ENCODE results near the gene KCND1.

Gene KCND1

DNA sequence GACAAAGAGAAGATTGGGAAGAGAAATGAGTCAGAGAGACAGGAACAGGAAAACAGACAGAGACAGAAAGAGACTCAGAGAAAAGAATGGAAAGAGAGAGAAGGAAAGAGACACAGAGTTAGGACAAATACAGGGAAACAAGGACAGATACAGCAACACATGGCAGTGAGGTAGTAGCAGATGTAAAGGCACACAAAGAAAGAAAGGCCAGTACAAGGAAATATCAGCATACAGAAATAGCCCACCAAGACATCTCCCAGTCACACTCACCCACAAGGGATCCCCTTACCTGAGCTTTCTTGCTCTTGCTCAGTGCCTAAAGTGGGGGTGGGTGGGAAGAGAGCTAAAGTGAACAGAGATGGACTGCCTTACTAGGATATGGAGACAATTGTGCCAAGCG, 26.2 kb upstream of the KCND1 start:
- Histone ChIP-seq H3K4me3 (ENCODE audit: low read depth, low read length, poor library complexity, severe bottlenecking) (no peak overlapping the region), H2AFZ (ENCODE audit: low read length) (no peak overlapping the region), H4K20me1 (ENCODE audit: insufficient read depth, low read length) (no peaks in the 10 kb centered on the region), H3K36me3 (ENCODE audit: insufficient read depth, low read length) (peaks cover 53% of the 10 kb centered on the region), H3K4me1 (ENCODE audit: insufficient read depth, low read length, severe bottlenecking) (peaks cover 13% of the 10 kb centered on the region), H3K27me3 (ENCODE audit: insufficient read depth, low read length) (no peaks in the 10 kb centered on the region), H3K4me2 (ENCODE audit: low read length) (no peak overlapping the region), H3K9me3 (ENCODE audit: low read length) (no peaks in the 10 kb centered on the region), H3K9me2 (ENCODE audit: low read depth, low read length) (no peaks in the 10 kb centered on the region), H3K9ac (ENCODE audit: low read length) (no peak overlapping the region), H3F3A (ENCODE audit: insufficient read depth, low read length) (no peaks in the 10 kb centered on the region), H3K79me2 (ENCODE audit: insufficient read depth, low read length) (no peaks in the 10 kb centered on the region), H3K27ac (ENCODE audit: low read depth, low read length, poor library complexity, severe bottlenecking) (no peak overlapping the region)
- no peak for TF ChIP-seq EZH2 (IDR thresholded peaks at IDR 0.05; ENCODE audit: borderline replicate concordance, low read length)
- TF ChIP-seq, protein P1, sequence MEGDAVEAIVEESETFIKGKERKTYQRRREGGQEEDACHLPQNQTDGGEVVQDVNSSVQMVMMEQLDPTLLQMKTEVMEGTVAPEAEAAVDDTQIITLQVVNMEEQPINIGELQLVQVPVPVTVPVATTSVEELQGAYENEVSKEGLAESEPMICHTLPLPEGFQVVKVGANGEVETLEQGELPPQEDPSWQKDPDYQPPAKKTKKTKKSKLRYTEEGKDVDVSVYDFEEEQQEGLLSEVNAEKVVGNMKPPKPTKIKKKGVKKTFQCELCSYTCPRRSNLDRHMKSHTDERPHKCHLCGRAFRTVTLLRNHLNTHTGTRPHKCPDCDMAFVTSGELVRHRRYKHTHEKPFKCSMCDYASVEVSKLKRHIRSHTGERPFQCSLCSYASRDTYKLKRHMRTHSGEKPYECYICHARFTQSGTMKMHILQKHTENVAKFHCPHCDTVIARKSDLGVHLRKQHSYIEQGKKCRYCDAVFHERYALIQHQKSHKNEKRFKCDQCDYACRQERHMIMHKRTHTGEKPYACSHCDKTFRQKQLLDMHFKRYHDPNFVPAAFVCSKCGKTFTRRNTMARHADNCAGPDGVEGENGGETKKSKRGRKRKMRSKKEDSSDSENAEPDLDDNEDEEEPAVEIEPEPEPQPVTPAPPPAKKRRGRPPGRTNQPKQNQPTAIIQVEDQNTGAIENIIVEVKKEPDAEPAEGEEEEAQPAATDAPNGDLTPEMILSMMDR (IDR thresholded peaks at IDR 0.05; ENCODE audit: low read length), result no peak

- TF ChIP-seq, protein P1 (IDR thresholded peaks at IDR 0.05; ENCODE audit: low read length), result no peak
- TF ChIP-seq EZH2 (IDR thresholded peaks at IDR 0.05; ENCODE audit: borderline replicate concordance, low read length), result no peak
Measured at GRCh38 chrX:48997455-48997854, 25.8 kb upstream of the KCND1 start.

GRCh38 chrX:48996969-48997368, 25.3 kb upstream of the KCND1 start:
- TF ChIP-seq, protein P1 (IDR thresholded peaks at IDR 0.05; ENCODE audit: low read length), result no peak
- no peak for TF ChIP-seq EZH2 (IDR thresholded peaks at IDR 0.05; ENCODE audit: borderline replicate concordance, low read length)
- H3K36me3 ChIP-seq (ENCODE audit: insufficient read depth, low read length), result peaks cover 59% of the 10 kb centered on the region

More at GRCh38 chrX:48997455-48997854, 25.8 kb upstream of the KCND1 start:
- no peaks in the 10 kb centered on the region for H3K79me2 ChIP-seq (ENCODE audit: insufficient read depth, low read length)
- no peaks in the 10 kb centered on the region for H3K9me3 ChIP-seq (ENCODE audit: low read length)
- no peak overlapping the region for H3K27ac ChIP-seq (ENCODE audit: low read depth, low read length, poor library complexity, severe bottlenecking)
- H3K36me3 ChIP-seq (ENCODE audit: insufficient read depth, low read length), result peaks cover 55% of the 10 kb centered on the region
- H4K20me1 ChIP-seq (ENCODE audit: insufficient read depth, low read length), result no peaks in the 10 kb centered on the region
- no peak overlapping the region for H2AFZ ChIP-seq (ENCODE audit: low read length)
- H3K4me2 ChIP-seq (ENCODE audit: low read length), result no peak overlapping the region
- no peak overlapping the region for H3K9ac ChIP-seq (ENCODE audit: low read length)
- no peaks in the 10 kb centered on the region for H3K9me2 ChIP-seq (ENCODE audit: low read depth, low read length)
- H3F3A ChIP-seq (ENCODE audit: insufficient read depth, low read length), result no peaks in the 10 kb centered on the region
- no peak overlapping the region for H3K4me3 ChIP-seq (ENCODE audit: low read depth, low read length, poor library complexity, severe bottlenecking)
- peaks cover 9% of the 10 kb centered on the region for H3K4me1 ChIP-seq (ENCODE audit: insufficient read depth, low read length, severe bottlenecking)
- H3K27me3 ChIP-seq (ENCODE audit: insufficient read depth, low read length), result no peaks in the 10 kb centered on the region

More at GRCh38 chrX:48996969-48997368, 25.3 kb upstream of the KCND1 start:
- Histone ChIP-seq H3K27me3 (ENCODE audit: insufficient read depth, low read length) (no peaks in the 10 kb centered on the region), H3K9ac (ENCODE audit: low read length) (no peak overlapping the region), H3F3A (ENCODE audit: insufficient read depth, low read length) (no peaks in the 10 kb centered on the region), H3K4me1 (ENCODE audit: insufficient read depth, low read length, severe bottlenecking) (peaks cover 9% of the 10 kb centered on the region), H3K79me2 (ENCODE audit: insufficient read depth, low read length) (no peaks in the 10 kb centered on the region), H3K9me2 (ENCODE audit: low read depth, low read length) (no peaks in the 10 kb centered on the region), H3K27ac (ENCODE audit: low read depth, low read length, poor library complexity, severe bottlenecking) (no peak overlapping the region), H3K9me3 (ENCODE audit: low read length) (no peaks in the 10 kb centered on the region), H4K20me1 (ENCODE audit: insufficient read depth, low read length) (no peaks in the 10 kb centered on the region), H3K4me3 (ENCODE audit: low read depth, low read length, poor library complexity, severe bottlenecking) (no peak overlapping the region), H3K4me2 (ENCODE audit: low read length) (no peak overlapping the region), H2AFZ (ENCODE audit: low read length) (no peak overlapping the region)

Data from OCI-LY1 (cell line).